K562 (cell line): ENCODE results near the gene FBXW8. TPM values are rescaled to one million over a fixed set of nuclear protein-coding genes. Genes with fewer than 3 reads are reported as not detected.

Source experiments
- FOSL1 ChIP-seq: fragments of 200-800 bp; sonication (Bioruptor generic); conservative IDR thresholded peaks from 2 replicates; pipeline ENCODE4 v1.6.1; 2016; ENCODE audit warnings: missing genetic modification characterization, missing compliant biosample characterization
- MAZ ChIP-seq, 2 experiments: fragments of 450-650 bp in 1 of 2; sonication (generic) in 1 of 2; formaldehyde crosslinking; IDR thresholded peaks in 1 of 2; conservative IDR thresholded peaks in 1 of 2; 2 replicates each; pipeline versions ENCODE4 v1.4.0 to v1.5.0; 2020; ENCODE audit warnings: mild to moderate bottlenecking in 1 of 2, missing genetic modification reagents in 1 of 2
- NFE2 ChIP-seq: IDR thresholded peaks from 2 replicates; pipeline ENCODE4 v1.6.1; 2014; ENCODE audit warnings: antibody characterized with exemption, low read depth
- SETDB1 ChIP-seq: IDR thresholded peaks from one replicate; pipeline ENCODE4 v1.6.1; 2012; ENCODE audit warnings: low read length, control low read depth, inconsistent platforms
- TOE1 ChIP-seq, 2 experiments: fragments of 450-650 bp in 1 of 2; sonication (generic) in 1 of 2; formaldehyde crosslinking in 1 of 2; IDR thresholded peaks; 2 replicates each; pipeline versions ENCODE4 v1.7.1 to v1.8.0; 2016 to 2022; ENCODE audit warnings: borderline replicate concordance in 2 of 2, mild to moderate bottlenecking in 2 of 2, antibody characterized with exemption in 1 of 2, inconsistent platforms in 1 of 2, low read depth in 1 of 2, missing genetic modification reagents in 1 of 2, moderate library complexity in 1 of 2
- TRIM24 ChIP-seq, 2 experiments: fragments of 450-650 bp; IDR thresholded peaks; 2 replicates each; pipeline ENCODE4 v1.6.1; 2016
- ZFPM2 ChIP-seq: fragments of 250-450 bp; sonication (Bioruptor Pico); IDR thresholded peaks from 2 replicates; pipeline ENCODE4 v1.5.1; 2022; ENCODE audit warnings: mild to moderate bottlenecking
- ZKSCAN8 ChIP-seq: fragments of 200-800 bp; sonication (Bioruptor generic); IDR thresholded peaks from 2 replicates; pipeline ENCODE4 v1.6.1; 2016; ENCODE audit warnings: missing genetic modification characterization, missing compliant biosample characterization
- ZNF282 ChIP-seq: sonication (generic); formaldehyde crosslinking; IDR thresholded peaks from 2 replicates; pipeline ENCODE4 v1.8.1; 2023; ENCODE audit warnings: missing genetic modification reagents
- ZNF408 ChIP-seq: fragments of 250-450 bp; sonication (Bioruptor Pico); IDR thresholded peaks from 2 replicates; pipeline ENCODE4 v1.4.0; 2020; ENCODE audit warnings: low read depth, mild to moderate bottlenecking, moderate library complexity
- ZNF76 ChIP-seq: fragments of 250-450 bp; sonication (Bioruptor Pico); IDR thresholded peaks from 2 replicates; pipeline ENCODE4 v1.4.0; 2020; ENCODE audit warnings: mild to moderate bottlenecking, moderate library complexity, borderline replicate concordance
- polyA plus RNA-seq, 8 experiments: library from polyadenylated mRNA; depleted of rRNA in 4 of 8; stranded (reverse) in 5 of 8; unstranded in 3 of 8; fragments of >200 nt; fragmentation: Nextera tagmentation in 2 of 8; fragmentation: Illumina TruSeq in 1 of 8; extraction: Ambion mirVana in 2 of 8; extraction: Trizol in 1 of 8; gene quantifications; 2 replicates each; pipeline versions ENCODE4 v1.2.1 to v1.2.3, GENCODE V29; 2011 to 2014; ENCODE audit warnings: inconsistent platforms in 1 of 8, missing spikeins in 1 of 8
- total RNA-seq, 7 experiments: library from RNA; depleted of rRNA in 6 of 7; stranded (reverse); fragments of >200 nt in 6 of 7; fragmentation: Illumina TruSeq in 2 of 7; extraction: Trizol in 2 of 7; gene quantifications; 2 replicates each; pipeline versions ENCODE4 v1.2.1 to v1.2.3, GENCODE V29; 2011 to 2021; ENCODE audit warnings: low replicate concordance in 1 of 7
- TF ChIP-seq, protein P1 (sequence below), 2 experiments: fragments of 450-650 bp; IDR thresholded peaks; 2 replicates each; pipeline ENCODE4 v1.6.1; 2016; ENCODE audit warnings: mild to moderate bottlenecking in 2 of 2, borderline replicate concordance in 1 of 2, low read depth in 1 of 2, moderate library complexity in 1 of 2
- TF ChIP-seq, protein P2 (sequence below): fragments of 150-350 bp; conservative IDR thresholded peaks from 2 replicates; pipeline ENCODE4 v1.6.1; 2014; ENCODE audit warnings: low read length

Gene FBXW8
- total and polyA plus RNA-seq, 9 of the 15 experiments (the other 6 are each of a cell fraction or from before 2014, with no cell fraction given), result 0.58 to 8.3 (median 4.4) TPM

DNA sequence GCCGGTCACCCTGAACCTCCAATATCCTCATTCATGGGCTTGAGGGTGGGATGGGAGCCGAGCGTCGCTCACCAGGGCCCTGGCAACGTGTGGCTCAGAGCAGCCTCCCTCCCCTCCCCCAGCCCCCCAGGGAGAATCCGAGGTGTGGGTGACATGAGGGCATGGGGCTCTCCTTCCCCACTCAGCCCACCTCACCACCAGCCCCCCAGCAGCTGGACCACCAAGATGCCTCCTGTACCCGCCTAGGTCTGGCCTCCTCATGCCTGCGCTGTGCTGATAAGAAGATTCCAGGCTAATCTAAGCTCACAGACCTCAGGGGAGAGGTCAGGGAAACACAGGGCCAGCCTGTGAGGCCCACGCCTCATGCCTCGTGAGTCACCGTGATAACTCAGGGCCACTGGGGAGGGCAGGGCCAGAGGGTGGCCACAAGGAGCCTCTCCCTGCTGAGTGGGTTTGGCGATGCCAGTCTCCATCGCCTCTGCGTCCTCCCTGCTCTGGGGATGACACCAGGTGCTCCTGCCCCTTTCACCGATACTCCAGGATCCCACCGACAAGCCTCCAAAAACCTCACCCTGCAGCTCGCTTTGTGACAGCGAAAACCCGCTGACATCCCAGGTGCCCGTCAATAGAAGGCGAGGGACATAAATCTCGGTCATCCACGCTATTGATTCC lies 131.6 kb downstream of the FBXW8 start (continued):
- TF ChIP-seq, protein P1, sequence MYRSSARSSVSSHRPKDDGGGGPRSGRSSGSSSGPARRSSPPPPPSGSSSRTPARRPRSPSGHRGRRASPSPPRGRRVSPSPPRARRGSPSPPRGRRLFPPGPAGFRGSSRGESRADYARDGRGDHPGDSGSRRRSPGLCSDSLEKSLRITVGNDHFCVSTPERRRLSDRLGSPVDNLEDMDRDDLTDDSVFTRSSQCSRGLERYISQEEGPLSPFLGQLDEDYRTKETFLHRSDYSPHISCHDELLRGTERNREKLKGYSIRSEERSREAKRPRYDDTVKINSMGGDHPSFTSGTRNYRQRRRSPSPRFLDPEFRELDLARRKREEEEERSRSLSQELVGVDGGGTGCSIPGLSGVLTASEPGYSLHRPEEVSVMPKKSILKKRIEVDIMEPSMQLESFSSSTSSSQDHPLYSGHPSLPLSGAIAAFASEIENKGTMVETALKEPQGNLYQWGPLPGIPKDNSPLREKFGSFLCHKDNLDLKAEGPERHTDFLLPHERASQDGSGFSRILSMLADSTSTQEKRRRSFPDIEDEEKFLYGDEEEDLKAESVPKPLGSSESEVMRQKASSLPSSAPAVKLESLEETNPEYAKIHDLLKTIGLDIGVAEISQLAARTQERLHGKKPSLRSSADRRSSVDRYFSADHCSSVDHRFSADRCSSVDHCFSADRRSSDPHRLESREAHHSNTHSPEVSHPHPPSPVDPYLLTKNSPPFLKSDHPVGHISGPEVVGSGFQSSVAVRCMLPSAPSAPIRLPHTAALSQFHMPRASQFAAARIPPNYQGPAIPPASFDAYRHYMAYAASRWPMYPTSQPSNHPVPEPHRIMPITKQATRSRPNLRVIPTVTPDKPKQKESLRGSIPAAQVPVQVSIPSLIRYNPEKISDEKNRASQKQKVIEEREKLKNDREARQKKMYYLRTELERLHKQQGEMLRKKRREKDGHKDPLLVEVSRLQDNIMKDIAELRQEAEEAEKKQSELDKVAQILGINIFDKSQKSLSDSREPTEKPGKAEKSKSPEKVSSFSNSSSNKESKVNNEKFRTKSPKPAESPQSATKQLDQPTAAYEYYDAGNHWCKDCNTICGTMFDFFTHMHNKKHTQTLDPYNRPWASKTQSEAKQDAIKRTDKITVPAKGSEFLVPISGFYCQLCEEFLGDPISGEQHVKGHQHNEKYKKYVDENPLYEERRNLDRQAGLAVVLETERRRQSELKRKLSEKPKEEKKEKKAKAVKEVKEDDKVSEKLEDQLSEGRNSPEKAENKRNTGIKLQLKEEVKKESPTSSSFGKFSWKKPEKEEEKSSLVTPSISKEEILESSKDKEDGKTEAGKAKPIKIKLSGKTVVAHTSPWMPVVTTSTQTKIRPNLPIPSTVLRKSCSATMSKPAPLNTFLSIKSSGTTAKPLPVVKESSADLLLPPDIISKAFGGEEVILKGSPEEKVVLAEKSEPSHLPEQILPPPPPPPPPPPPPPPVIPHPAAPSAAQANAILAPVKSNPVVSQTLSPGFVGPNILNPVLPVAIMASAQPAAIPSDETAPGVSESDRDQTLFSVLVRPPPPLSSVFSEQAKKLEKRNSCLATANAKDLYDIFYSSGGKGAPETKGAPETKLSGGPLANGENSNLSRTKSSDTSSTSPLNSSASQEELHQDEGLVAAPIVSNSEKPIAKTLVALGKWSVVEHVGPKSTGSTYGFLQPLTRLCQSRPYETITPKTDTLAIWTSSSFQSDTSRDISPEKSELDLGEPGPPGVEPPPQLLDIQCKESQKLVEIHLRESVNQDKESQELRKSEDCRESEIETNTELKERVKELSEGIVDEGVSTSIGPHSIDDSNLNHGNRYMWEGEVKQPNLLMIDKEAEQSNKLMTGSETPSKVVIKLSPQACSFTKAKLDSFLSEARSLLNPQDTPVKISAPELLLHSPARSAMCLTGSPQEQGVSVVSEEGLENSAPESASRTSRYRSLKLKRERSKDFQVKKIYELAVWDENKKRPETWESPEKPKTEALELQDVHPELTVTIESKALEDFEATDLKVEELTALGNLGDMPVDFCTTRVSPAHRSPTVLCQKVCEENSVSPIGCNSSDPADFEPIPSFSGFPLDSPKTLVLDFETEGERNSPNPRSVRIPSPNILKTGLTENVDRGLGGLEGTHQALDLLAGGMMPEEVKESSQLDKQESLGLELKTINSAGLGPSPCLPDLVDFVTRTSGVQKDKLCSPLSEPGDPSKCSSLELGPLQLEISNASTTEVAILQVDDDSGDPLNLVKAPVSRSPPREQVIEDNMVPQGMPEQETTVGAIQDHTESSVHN (IDR thresholded peaks at IDR 0.05; ENCODE audit: borderline replicate concordance in 1 of 2, low read depth in 1 of 2), result peak in 1 of 2 experiments; percentile 64; a peak in 2 of 4 replicates
- peak; percentile 80 for TF ChIP-seq NFE2
- peak; percentile 99 for TF ChIP-seq FOSL1 (tag)
- TF ChIP-seq, protein P2, sequence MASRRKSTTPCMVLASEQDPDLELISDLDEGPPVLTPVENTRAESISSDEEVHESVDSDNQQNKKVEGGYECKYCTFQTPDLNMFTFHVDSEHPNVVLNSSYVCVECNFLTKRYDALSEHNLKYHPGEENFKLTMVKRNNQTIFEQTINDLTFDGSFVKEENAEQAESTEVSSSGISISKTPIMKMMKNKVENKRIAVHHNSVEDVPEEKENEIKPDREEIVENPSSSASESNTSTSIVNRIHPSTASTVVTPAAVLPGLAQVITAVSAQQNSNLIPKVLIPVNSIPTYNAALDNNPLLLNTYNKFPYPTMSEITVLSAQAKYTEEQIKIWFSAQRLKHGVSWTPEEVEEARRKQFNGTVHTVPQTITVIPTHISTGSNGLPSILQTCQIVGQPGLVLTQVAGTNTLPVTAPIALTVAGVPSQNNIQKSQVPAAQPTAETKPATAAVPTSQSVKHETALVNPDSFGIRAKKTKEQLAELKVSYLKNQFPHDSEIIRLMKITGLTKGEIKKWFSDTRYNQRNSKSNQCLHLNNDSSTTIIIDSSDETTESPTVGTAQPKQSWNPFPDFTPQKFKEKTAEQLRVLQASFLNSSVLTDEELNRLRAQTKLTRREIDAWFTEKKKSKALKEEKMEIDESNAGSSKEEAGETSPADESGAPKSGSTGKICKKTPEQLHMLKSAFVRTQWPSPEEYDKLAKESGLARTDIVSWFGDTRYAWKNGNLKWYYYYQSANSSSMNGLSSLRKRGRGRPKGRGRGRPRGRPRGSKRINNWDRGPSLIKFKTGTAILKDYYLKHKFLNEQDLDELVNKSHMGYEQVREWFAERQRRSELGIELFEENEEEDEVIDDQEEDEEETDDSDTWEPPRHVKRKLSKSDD, result no peak
- TF ChIP-seq TOE1 (IDR thresholded peaks at IDR 0.05; ENCODE audit: borderline replicate concordance), result peak; percentile 89
- TF ChIP-seq TOE1 (CRISPR knock-in tag; IDR thresholded peaks at IDR 0.05; ENCODE audit: borderline replicate concordance, low read depth), result 0 out of 2 replicates have a peak, but pooled peaks have one; percentile 88
- TF ChIP-seq ZNF282 (CRISPR knock-in tag), result no peak
- no peak for TF ChIP-seq SETDB1
- no peak for TF ChIP-seq ZNF408 (CRISPR knock-in tag)
- peak; percentile 89 for TF ChIP-seq ZKSCAN8
- TF ChIP-seq MAZ (CRISPR knock-in tag; conservative IDR thresholded peaks at IDR 0.05 in 1 of 2, IDR thresholded peaks at IDR 0.05 in 1 of 2), result peak; percentile 89 to 99
- TF ChIP-seq TRIM24 (IDR thresholded peaks at IDR 0.05), result peak; percentile 98 to 99
- peak; percentile 80; the same call in 1 of the 2 replicates for TF ChIP-seq ZNF76
- no peak for TF ChIP-seq ZFPM2
